Forelimb muscle (tissue), 1 donor: ENCODE results near the gene C1QTNF7. TPM values are rescaled to one million over a fixed set of nuclear protein-coding genes. Genes with fewer than 3 reads are reported as not detected.

ENCODE experiments used
- DNase-seq: peaks from one replicate; pipeline ENCODE4 v3.0.0-alpha.2; 2013; ENCODE audit warnings: low read depth
- polyA plus RNA-seq: library from polyadenylated mRNA; unstranded; fragments of 120-200 nt; gene quantifications from one replicate; pipeline ENCODE4 v1.2.1, GENCODE V29; 2013; ENCODE audit not compliant: insufficient read length

The C1QTNF7 gene, protein sequence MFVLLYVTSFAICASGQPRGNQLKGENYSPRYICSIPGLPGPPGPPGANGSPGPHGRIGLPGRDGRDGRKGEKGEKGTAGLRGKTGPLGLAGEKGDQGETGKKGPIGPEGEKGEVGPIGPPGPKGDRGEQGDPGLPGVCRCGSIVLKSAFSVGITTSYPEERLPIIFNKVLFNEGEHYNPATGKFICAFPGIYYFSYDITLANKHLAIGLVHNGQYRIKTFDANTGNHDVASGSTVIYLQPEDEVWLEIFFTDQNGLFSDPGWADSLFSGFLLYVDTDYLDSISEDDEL
- 2.5 TPM for polyA plus RNA-seq

DNA sequence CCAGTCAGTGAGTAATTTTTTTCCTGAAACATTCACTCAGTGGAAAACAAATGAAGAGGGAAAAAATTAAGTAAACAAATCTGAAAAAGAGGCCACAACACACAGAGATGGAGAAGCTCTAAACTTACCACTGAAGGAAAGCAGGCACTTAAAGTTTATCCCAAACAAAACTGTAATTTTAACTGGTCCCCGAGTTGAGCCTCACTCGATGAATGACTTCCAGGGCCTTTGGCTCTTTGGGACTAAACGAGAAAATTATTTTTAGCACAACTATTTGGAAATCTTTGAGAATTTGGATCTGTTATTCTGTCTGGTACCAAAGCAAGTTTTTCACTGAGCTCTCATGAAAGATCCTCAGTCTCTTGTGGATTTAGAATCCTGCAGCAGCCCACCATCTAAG, at the start of gene C1QTNF7:
Gene C1QTNF7, plus strand, starts transcription at position 333 of the 400 bp plus-strand sequence. CDS start 7,711 bp downstream, outside the sequence.
- DNase-seq = no peak

DNA sequence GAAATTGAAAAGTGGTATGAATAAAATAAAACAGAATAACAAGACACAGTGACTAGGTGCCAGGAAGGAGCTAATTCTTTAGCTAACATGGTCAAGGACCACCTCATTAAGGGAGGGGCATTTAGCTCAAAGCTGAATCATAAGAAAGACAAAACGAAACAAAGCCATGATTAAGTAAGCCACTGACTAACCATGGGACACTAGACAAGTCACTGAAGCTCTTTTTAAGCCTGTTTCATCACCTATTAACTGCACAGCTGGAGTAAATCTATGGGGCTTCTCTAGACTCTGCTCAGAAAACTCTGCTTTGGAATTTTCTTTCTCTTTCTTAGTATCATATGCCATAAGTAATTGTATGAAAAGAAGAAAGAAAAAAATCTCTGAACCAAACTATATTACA, 49.8 kb upstream of the C1QTNF7 start:
- no peak for DNase-seq

DNA sequence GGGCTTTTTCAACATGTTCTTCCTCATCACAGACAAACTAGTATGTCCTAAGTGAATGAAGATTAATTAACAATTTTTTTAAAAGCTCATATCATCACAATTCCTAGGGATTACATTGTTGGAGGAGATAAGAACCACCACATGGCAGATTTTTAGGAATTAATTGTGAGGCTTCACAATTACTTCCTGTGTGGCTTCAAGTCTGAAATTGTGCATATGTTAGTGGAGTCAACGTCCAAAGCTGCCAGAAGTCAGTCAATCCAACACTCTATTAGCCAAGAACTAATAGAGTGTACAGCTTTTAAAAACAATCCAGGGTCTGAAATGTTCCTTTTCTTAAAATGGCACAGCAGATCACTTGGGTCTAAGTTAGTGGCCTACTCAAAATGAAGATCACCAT, 49.3 kb upstream of the C1QTNF7 start:
- DNase-seq = no peak

DNA sequence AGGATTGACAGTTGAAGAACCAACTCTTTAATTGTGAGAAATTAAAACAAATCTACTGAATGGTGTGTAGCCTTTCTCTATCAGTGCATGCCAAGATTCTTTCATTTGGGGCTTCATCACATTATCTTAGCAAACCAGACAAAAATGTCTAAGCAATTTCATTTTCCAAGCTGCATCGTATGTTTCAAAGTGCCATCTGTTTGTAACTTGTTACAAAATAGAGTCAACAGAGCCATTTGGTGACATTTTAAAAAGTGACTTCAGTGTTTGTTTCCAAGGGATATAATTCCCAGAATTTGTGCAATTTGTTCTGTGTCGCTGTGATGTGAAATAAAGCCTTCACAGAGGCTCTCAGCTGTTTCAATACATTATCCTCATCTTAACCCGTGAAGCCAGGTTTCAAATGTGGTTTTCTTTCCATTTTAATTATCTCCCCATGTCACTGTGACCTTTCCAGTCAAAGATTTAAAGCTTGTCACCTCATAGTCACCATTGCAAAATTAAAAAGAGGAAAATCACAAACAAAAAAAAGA, 46.0 kb upstream of the C1QTNF7 start:
- DNase-seq = no peak

DNA sequence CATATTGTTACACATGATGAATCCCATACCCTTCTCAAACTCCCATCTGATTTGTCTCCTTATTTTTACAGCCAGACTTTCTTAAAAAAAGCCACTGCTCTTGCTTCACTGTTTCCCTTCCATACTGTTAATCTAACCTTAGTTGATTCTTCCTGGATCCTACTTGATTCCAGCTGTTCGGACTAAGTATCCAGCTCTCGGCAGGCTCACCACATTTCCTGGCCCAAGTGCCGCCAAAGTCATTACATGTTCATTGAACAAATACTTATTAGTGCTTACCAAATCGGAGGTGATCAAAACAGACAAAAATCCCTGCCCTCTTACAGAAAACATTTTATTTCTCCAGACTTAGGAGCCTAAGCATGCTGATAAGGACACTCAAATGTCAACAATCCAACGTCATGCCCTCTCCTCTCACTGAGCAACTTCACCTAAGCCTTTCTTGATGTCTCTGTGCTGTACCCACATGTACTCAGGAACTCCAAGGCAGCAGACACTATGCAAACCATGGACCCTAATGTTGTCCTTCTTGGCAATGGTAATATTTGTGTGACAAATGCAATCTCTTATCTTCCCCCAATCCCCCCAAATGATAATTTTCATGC, 45.1 kb upstream of the C1QTNF7 start:
- no peak for DNase-seq

DNA sequence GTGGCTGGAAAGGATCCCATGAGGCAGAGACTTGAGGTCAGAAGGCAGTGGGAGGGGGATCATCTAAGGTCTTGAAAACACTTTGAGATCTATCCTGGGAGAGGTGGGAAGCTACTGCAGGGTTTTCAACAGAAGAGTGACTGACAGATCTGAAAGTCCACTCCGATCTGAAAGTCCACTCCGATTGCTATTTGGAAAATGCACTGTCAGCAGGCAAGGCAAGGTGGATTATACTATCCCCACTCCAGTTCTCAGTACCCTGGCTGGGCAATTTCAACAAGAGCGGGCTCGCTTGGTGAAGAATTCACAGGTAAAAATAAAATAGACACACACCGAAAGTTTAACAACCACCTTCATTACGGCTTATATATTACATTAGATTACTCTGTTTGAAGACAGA, 42.3 kb upstream of the C1QTNF7 start:
- no peak for DNase-seq

DNA sequence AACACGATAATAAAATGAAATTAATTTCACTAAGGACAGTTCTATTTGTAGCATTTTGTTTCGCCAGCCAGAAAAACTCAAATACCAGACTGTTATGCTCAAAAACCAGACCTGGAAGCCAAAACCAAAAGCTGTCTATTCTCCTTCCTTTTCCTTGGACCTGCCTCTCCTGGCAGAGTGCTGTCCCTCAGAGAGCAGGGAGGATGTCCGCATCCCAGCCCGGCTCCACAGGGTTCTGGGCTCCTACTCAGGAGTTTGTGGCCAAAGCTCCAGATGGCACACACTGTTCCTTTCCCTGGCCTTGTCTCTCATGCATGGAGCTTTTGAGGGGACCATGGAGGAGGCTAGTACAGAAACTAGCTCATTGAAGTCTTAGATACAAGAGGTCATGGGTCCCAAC, 41.9 kb upstream of the C1QTNF7 start:
- DNase-seq = no peak

DNA sequence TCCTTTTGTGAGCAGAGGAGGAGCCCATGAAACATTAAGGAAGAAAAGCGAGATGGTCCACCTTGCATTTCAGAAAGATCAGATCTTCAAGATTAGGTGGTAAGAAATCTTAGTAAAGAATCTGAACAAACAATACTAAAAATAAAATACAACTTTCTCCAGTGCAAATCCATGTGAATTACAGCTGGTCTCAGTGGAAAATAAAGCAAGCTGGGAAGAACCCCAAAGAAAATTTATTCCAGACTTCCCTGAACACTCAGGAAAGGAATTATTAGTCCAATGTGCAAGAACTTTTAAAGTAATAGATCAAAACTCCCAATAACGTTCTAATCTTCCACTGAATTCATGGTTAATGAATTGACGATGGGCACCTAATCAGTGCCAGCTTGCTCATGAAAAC, 37.3 kb upstream of the C1QTNF7 start:
- DNase-seq = no peak

DNA sequence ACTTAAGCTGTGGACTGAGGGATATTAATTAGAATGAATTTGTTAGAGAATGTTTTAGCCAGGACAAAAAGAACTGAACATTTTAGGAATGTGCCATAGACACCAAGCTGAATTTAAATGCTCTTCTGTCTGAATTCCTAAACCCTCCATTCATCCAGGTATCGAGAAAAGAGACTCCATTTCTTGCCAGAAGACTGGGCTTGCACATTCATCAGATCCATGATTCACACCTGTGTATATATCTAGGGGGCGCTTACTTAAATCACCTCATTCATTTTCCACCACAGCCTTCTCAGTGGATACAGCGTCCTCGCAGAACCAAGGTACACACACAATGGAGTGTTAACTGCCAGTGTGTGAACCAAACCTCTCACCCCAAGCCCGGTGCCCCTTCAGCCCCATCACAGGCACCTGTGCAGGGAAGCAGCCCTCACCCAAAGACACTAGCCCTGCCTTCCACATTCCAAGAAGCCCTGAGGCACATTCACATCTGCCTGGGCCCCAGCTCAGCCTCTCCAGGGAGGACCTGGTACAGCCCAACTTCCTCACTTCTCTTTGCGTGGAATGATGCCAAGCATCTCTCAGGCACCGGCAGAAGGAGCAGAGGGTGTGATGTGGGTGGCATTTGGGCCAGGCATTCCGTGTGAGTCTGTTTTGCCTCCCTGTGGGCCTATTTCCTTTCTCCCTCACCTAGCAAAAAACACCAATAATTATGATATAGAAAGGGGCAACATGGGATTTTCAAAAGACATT, 35.6 kb upstream of the C1QTNF7 start:
- DNase-seq = no peak

DNA sequence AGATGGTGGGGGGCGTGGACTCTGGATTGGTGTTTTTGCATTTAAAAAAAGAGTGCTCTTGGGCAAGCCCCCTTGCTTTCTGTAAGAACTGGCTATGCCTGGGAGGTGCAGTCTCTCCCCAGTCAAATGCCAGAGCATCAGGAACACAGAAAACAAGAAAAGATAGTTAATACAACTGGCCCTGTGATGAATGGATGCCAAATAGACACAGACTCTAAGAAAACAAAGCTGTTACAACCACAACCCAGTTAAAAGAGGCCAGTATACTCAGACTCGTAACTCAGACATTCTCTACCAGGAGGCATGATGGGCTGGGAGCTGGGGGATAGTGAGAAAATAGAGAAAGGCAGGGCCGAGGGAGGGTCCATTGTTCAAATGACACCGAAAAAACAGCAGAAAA, 32.5 kb upstream of the C1QTNF7 start:
- no peak for DNase-seq

DNA sequence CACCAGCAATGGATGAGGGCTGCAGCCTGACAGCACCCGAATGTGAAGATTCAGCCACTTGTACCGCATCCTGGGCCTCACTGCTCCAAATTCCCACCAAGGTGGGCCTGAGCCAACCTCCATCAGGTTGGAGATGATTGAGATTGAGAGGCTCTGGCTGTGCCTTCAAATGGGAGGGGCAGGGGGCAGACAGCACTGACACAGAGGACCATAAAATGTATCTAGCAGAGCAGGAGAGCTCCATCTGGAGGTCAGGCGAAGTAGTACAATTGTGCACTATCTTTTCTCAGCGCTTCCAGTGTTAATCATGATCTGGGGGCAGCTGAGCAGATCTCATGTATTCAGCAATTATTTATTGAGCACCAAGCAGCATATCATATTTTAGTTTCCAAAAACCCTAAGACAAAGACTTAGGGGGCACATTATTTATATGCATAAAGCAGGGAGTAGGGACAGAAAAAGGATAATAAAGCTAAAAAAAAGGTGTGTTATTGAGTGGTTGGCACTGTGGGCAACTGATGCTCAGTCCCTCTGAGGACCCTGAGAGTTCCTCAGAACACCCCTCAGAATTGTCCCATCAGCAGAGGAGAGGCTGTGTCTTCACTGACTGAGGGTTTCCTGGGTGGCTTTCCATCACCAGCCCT, 31.6 kb upstream of the C1QTNF7 start:
- DNase-seq = no peak

DNA sequence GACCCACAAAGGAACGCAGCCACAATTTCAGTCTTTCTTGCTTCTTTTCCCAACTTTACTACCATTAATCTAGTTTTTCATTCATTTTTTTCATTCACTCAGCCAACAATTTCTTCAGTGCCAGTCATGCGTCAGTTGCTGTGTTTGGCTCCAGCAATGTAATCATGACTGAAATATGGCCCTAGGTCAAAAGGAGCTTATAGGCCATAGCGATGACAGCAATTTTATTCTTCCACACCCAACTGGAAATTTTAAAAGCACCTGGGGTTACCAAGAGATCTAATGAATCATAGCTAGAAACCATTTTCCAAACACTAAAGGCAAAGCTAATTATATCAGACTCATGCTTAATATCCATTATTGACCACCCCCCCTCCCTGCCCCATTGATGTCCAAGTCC, 29.8 kb upstream of the C1QTNF7 start:
- DNase-seq = no peak

DNA sequence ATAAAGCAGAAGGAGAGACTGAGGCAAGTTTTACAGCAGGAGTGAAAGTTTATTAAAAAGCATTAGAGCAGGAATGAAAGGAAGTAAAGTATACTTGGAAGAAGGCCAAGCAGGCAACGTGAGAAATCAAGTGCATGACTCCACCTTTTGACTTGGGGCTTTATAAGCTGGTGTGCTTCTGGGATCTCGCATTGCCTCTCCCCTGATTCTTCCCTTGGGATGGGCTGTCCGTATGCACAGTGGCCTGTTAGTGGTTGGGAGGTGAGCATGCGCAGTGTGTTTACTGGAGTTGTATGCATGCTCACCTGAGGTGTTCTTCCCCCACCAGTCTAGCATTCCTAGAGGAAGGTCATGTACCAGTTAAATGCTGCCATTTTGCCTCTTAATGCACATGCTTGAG, 29.1 kb upstream of the C1QTNF7 start:
- DNase-seq = no peak

DNA sequence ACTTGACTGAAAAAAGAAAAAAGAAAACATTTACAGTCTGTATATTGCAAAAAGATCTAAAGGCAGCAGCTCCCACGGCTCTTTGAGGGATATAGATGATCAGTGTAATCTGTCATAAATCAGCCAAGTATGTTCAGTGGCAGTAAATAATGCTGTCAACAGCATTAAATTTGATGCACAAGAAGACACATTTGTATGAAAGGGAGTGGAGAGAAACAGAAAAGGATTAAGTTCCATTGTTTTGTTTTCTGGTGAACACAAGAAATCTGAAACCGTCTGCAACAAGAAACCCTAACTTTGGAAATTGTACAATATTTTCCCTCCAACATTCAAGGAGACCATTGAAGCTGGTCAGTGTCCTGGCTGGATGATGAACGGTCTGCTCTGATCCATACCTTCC, 27.6 kb upstream of the C1QTNF7 start:
- DNase-seq = no peak

DNA sequence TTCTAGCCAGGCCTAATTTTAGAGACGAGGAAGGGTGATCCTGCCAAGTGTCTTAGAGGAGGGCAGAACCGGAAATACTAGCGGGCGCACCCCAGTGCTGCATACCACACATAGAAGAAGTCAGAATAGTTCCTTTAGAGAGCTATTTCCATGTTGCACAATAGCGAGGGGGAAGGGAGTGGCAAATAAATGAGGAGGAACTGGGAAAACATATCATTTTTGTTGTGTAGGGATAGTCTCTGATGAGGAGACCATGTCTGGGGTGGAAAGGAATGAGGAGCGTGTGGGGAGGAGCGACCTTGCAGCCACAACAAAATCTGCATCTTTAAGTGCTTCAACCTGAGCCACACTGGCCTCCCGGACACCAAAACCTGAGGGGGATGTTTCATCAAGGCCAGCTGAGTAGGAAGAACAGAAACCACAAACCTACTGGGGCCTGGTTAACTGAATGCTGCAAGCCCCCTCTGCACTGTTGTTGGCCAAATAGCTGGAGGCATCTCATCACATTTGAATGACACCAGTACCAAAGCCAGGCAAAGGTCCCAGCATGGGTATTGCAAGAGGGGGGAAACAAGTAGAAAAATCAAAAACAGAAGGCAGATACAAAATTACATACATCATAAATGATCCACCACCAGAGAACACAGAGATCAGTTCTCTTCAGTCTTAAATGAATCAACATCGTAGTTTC, 26.7 kb upstream of the C1QTNF7 start:
- no peak for DNase-seq

DNA sequence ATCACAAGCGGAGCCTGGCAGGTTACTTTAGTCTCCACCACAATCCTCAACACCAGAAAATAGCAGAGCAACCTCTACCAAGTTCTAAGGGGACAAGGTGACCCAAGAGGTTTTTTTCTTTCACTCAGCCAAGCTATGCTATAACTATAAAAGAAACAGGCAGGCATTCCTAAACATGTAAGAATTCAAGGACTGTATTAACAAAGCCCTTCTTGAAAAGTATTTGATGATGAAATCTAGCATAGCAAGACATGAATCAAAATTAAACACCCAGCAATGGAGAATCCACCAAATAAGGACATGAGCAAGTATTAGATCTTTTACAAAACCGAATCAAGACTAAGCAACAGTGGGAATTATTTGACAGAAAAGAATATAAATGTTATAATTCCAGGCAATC, 25.7 kb upstream of the C1QTNF7 start:
- no peak for DNase-seq

DNA sequence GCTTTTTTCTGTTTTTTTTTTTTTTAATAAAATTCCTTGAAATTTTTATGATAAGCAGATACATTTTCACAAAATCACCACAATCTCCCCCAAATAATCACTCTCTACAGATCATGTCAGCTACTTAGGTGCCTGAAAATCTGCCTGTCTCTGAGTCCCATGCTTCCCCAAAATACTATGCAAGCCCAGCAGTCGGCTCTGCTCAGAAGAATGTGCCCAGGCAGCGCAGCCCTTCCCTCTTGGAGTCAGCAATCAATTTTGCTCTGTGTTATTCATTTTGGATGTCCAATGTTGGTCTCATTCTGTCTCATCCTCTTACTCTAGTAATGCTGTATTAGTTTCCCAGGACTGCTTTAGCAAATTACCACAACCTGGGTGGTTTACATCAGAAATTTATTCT, 24.9 kb upstream of the C1QTNF7 start:
- DNase-seq = no peak

DNA sequence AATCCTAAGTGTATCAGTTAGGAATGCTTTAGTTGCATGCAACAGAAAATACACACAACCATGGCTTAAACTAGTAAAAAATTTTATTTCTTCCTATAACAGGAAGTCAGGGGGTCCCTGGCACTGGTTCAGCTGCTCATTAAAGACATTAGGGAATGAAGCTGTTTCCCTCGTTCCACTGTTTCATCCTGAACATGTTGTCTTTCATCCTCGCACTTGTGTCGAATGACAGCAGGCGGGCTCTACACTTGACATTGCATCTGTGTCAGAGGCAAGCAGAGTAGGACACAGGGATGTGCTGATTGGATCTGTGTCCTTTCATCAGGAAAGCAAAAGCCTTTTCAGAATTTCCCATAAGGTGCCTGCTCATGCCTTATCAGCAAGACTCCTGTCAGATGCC, 22.8 kb upstream of the C1QTNF7 start:
- no peak for DNase-seq

DNA sequence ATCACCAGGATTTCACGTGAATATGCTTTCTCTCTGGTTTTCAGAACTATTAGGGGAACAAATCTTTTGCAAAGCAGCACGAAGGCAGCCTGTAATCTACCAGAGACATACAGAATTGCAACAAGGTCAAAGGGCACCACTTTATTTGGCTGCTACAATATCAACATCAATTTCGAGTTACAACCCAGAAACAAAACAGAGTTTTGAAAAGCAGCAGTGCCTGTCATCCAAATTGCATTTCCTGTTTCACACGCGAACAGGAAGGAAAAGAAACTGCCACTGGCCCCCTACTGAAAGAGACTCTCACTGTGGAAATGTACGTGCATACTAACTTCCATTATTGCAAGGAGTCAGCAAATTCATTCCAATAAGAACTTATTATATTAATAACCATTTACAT, 17.1 kb upstream of the C1QTNF7 start:
- no peak for DNase-seq

DNA sequence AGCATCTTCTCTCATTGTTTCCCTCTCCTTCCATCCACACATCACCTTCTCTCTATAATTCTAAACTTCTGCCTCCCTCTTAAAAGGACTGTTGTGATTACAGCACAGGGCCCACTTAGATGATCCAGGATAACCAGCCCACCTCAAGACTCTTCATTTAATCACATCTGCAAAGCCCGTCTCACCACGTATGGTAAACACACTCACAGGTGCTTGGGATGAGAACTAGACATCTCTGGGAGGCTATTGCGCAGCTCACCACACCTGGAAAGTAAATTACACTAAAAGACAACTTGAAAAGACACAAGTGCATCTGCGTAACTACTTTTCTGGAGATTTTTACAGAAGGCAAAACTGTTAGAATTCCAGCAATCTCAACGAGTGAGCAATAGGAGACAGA, 15.4 kb upstream of the C1QTNF7 start:
- DNase-seq = no peak

DNA sequence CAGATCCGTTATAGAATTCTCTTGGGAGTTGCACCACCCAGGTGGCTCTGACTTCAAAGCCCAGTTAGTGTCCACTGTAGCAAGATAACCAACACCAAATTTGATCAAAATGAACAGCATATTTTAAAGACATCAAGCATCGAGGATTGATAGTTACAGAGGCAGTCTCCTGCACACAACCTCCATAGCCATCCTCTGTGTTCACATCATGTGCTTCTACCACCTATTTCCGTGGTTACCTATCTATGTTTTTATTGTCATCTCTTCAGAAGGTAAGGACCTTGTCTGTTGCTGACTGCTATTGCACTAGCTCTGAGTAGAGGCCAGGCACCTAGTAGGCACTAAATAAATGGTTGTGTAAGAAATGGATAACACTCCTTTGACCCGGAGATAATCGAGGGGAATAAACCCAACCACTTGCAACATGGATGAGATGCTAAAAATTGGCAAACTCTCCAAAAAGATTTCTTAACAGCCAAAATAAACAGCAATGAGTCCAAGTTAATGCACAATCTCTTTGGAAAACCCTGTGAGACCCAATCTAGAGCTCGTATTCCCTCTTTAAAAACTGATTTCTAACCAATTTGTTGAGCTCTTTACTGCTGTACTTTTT, 14.7 kb upstream of the C1QTNF7 start:
- no peak for DNase-seq
